Raji (cell line): ENCODE data around the gene PDE4B.

Experiments used
- POLR2A ChIP-seq: IDR thresholded peaks from 2 replicates; pipeline ENCODE4 v1.6.1; 2011; ENCODE audit warnings: low read depth, low read length, control low read depth; ENCODE audit not compliant: insufficient read depth

PDE4B gene

DNA sequence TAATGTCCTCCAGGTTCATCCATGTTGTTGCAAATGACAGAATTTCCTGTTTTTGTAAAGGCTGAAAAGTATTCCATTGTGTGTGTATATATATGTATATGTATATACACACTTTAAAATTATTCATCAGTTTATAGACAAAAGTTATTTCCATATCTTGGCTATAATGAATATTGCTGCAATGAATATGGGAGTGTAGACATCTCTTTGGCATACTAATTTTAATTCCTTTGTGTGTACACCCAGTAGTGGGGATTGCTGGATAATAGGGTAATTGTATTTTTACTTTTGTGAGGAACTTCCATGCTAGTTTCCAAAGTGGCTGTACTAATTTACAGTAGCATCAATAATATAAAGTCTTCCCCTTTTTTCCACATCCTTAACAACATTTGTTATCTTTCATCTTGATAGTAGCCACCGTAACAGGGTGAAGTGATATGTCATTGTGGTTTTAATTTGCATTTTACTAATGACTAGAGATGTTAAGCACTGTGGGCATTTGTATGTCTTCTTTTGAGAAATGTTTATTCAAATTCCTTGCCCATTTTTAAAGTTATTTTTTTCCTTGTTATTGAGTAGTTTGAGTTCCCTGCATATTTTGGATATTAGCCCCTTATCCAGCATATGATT, 243.0 kb downstream of the PDE4B start:
- no peak for TF ChIP-seq POLR2A

DNA sequence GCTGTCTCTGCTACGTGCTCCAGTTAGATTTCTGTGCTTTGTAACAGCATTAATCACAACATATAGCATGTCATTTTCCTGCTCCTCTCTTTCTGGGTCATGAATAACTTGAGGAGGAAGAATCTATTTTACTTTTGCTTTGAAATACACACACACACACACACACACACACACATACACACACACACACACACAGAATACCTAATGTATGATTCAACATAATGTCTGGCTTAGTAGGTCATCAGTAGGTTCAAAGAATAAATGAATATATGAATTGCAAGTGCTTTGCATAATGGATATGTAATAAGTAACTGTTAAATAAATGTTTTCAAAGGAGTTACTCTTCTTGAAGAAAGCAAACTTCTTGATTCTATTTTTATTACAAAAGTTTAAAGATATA, 249.0 kb downstream of the PDE4B start:
- no peak for TF ChIP-seq POLR2A

DNA sequence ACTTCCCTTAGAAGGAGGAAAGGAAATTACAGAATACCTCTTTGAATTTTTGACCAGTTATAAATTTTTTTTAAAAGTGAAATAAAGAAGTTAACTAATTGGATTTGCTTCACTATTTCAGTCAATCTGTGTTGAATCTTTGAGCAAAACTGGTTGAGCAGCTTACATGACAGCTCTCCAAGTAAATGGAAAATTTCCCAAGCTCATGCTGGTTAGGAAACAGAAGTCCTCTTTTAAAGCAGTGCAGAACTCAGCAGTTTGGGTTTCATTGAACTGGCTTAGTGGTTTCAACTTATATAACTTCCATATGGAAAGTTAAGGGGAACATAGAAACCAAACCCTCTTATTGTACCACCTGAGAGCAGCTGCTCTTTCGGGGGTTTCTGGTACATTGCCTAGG, 250.5 kb downstream of the PDE4B start:
- no peak for TF ChIP-seq POLR2A

- no peak for TF ChIP-seq POLR2A
These were observed 252.2 kb downstream of the PDE4B start for GRCh38 chr1:66044912-66045311.

DNA sequence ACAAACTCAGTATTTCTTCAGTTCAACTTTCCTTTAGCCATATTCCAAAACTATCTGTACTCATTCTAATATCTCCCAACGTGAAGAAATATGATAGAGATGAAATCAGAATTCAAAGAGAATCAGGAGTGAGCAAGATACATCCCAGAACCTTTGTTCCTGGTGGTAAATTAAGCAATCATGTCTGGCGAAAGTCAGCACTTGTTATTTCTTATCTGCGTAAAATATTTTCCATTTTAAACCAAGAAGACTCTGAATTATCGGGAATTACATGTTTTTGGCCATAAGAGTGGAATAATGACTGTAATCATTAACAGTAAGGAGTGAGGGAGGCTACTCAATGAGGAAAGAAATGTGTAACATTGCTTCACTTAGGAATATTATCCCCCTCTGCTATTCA, 253.7 kb downstream of the PDE4B start:
- no peak for TF ChIP-seq POLR2A

GRCh38 chr1:66048011-66048410, 255.3 kb downstream of the PDE4B start:
- TF ChIP-seq POLR2A: no peak

DNA sequence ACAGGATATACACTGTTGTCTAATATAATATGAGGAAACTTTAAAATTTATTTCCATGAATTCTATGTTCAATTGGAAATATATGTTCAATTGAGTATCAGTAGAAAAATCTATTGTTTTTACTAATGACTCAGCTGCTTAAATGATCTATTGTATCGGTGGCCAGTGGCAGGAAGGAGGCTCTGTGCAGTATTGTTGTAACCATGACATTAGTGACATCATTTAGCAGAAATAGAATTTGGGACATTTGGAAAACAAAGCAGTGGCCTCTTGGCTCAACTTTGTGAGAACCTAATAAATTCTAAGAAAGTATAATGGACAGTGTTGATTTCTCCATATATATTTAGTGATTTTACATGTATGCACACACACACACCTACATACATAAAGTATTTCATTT, 257.4 kb downstream of the PDE4B start:
- no peak for TF ChIP-seq POLR2A

- TF ChIP-seq POLR2A: no peak
These were observed 257.9 kb downstream of the PDE4B start for GRCh38 chr1:66050633-66051032.

- TF ChIP-seq POLR2A: no peak
These were observed 262.4 kb downstream of the PDE4B start for GRCh38 chr1:66055092-66055491.

DNA sequence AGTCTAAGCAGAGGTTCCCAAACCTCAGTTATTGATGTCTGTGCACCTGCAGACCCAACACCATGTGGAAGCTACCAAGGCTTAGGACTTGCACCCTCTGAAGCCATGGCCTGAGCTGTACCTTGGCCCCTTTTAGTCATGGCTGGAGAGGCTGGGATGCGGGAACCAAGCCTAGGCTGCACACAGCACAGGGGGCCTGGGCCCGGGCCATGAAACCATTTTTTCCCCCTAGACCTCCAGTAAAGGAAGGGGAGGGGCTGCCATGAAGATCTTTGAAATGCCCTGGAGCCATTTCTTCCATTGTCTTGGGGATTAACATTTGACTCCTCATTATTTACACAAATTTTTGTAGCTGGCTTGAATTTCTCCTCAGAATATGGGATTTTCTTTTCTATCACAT, 265.9 kb downstream of the PDE4B start:
- no peak for TF ChIP-seq POLR2A

- TF ChIP-seq POLR2A: no peak
These were observed 277.5 kb downstream of the PDE4B start for GRCh38 chr1:66069976-66070876.

GRCh38 chr1:66073388-66073787, 280.7 kb downstream of the PDE4B start:
- TF ChIP-seq POLR2A: no peak

GRCh38 chr1:66074147-66074546, 281.5 kb downstream of the PDE4B start:
- TF ChIP-seq POLR2A: no peak

- TF ChIP-seq POLR2A: no peak
These were observed 285.7 kb downstream of the PDE4B start for GRCh38 chr1:66078412-66078811.

GRCh38 chr1:66083003-66083402, 290.3 kb downstream of the PDE4B start:
- TF ChIP-seq POLR2A: no peak

- TF ChIP-seq POLR2A: no peak
These were observed 291.7 kb downstream of the PDE4B start for GRCh38 chr1:66084442-66084841.
